SKM-1 treated with dmso at 0.1 percent for 144 hours (cell line): ENCODE results near the gene UNC50.

ENCODE experiments used
- DNase-seq: peaks from one replicate; lab custom pipeline; 2025; ENCODE audit not compliant: unreplicated experiment; lab: John Stamatoyannopoulos, UW

The UNC50 gene, protein sequence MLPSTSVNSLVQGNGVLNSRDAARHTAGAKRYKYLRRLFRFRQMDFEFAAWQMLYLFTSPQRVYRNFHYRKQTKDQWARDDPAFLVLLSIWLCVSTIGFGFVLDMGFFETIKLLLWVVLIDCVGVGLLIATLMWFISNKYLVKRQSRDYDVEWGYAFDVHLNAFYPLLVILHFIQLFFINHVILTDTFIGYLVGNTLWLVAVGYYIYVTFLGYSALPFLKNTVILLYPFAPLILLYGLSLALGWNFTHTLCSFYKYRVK

DNA sequence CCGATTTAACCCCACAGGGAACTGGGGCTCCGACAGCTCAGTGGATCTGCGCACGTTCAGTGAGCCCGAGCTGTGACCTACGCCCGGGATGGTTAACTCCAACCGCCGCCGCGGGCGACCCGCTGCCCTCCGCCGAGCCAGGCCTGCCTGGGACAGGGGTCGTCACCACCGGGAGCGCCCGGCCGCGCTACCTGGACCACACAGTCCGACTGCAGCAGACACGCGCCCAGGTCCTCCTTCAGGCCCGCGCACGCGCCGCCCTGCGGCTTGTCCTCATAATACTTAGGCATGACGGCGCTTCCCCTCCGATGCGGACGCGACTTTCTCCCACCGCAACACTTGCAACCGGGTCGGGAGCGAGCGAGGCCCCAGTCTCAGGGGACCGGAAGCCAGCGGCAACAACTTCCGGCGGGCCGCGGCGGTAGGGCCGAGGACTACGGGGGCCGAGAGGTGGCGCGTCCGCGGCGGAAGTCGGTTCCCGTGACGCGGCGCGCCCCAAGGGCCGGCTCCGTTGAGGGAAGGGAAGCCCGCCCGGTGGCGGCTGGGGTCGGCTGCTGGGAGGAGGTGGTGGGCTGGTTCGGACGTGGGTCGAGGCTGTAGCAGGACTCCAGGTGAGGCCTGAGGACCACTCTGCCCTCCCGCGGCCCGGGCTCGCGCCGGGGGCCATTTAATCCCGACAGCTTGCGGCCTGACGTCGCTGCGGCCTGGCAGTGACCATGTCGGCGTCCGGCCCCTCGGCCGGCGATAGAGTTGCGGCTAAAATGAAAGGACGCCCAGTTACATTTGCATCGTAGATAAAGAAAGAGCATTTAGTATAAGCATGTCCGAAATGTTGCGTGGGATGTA is at the start of gene UNC50, which contains the start of gene COA5:
Gene UNC50, plus strand, starts transcription at position 474 of the 846 bp plus-strand sequence. CDS start 1,171 bp downstream, outside the sequence.
Gene COA5, minus strand, starts transcription at position 397 of the 846 bp plus-strand sequence. Its CDS starts 107 bp downstream, at position 290.
- DNase-seq = peak; percentile 90

DNA sequence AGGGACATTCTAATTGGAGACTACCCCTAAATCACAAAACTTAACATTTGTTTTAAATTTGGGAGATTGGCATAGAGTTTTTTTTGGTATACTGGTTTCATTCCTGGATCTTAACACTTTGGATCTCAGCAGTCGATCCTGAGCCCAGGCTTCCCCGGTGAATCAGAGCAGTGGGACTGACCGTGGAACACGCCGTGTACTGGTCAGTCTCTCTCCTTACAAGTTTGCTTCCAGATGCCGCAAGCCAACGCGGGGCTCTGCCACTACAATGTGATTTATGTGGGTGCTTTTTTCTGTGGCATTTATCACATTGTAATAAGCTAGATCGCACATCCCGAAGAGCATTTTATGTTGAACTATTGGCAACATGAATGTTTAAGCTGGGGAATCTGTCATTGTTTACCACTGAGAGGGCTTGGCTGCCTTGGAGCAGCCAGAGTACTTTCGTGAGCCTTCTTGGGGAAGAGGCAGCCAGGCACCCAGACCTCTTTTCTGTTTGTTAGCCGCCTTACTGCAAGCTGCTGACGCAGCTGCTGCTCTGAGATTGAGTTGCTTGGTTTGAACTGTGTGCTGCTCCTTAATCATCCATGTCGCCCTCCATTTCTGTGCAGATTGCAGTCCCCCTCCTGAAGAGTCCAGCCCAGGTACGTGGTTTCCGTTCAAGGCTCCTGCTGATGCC is 49.4 kb upstream of the UNC50 start:
- no peak for DNase-seq

DNA sequence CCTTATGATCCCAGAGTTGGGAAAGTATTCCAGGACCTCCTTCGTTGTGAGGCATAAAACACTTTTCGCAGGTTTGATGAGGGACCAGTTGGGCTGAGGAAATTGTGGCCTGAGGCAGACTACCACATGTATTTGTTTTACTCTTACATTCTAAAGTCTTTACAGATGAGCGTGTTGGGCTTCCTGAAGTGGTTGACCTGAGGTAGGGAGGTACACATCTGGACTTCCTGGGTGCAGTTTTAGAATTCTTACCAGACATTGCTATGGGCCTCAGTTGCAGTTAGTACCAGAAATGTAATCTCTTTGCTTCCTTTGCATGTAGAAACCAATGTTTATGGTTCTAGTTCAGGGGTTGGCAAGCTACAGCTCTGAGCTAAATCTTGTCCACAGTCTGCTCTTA is 48.8 kb upstream of the UNC50 start:
- DNase-seq = no peak

DNA sequence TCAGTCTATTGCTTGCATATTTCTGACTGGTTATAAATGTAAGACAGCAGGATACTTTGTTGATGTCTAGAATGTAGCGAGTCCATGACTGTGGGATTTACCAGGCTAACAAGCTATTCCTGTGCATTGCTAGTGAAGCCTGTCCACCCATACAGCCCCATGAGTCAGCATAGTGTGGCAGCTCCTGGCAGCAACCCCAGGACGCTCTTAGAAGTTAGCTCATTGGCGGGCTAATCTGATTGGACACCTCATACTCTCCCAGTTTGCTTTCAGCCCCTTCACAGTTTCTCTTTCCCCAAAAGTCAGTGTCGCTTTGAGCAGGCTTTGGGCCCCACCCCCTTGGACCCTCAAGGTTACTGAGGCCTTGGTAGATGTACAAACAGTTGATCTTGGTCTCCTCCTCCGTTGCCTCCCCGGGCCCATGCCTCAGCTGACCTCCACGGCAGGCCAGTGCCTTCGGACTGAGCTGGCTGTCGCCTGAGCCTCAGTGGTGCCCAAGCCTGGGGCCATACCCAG is 48.1 kb upstream of the UNC50 start:
- no peak for DNase-seq

DNA sequence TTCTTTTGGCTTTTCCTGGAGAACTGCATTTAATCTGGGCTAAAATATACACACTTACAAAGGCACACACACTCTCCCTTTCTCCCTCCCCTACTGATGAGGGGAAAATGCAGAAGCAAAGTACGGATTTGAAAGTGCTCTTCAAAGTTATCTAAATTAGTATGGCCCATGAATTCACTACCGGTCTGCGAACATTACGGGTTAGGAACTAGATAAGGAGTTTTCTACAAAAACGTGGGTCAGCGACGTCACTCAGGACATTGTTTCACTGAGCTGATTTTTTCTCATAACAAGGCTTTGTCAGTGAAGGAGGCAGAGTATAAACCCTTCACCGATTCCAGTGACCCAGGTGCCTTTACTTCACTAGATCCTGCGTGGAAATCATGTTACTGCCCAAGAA is 47.4 kb upstream of the UNC50 start:
- DNase-seq = no peak

DNA sequence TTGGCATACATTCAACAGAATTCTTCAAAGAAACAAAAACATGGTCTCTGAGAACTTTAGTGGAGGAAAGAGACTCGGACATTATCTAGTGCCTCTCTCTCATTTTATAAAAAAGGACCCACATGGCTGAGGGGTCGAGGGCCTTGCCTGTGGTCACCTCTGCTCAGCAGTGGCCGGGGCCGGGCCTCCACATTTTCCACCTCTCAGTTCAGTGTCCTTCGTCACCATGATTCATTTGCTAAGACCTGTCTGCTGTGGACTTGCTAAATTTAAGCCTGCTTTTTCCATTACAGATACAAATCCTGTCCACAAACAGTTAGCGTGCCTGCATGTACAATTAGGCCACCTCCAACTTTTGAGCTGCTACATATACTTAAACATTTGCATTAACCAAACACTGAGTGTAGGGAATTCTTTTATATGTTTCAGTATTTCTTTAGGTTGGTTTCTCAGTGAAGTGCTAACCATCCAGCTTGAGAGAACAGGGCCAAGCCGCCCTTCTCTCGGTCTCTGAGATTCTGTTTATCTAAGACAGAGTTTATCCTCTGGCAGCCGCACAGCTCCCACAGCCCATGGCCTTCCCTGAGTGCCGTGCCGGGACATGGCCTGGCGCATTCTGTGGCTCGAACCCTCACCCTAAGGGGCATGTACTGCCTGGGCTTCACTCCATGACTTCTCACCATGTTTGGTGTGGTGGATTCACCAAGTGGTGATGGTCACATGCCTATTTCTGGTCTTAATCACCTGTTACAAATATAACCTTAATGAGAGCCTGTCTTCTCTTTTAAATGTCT is 46.3 kb upstream of the UNC50 start:
- DNase-seq = no peak

DNA sequence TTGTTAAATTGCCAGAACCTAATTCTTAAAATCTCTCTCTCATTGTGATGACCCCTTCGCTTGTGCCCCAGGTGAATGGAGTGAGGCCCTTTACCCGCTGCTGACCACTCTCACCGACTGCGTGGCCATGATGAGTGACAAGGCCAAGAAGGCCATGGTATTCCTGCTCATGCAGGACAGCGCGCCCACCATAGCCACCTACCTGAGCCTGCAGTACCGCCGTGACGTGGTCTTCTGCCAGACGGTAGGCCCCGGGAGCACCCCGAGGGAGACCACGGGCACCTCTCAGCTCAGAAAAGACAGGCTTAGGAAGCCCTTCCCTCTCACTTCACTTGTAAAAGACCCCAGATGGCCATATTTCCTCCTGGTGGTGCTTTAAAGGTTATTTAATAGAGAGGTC is 45.0 kb upstream of the UNC50 start:
- DNase-seq = no peak

DNA sequence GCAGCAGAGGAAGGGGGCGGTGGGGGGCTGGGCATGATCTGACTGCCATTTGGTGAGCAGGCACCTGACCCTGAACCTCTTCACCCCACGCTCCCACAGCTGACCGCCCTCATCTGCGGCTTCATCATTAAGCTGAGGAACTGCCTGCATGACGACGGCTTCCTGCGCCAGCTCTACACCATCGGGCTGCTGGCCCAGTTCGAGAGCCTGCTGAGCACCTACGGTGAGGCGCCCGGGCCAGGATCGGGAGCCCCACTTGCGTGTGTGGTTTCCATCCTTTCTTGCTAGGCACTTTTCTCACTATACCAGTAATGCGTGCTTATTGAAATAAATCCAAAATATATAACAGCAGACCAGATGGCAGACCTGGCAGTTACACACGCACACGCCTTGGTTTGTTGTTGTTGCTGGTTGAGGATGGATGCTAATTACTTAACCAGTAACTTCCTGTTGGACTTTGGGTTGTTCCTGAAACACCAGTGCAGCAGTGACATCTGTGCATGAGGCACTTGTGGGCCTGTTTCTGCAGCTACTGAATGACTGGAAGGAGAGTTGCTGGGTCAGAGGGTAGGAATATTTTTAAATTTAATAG is 43.8 kb upstream of the UNC50 start:
- DNase-seq = no peak

DNA sequence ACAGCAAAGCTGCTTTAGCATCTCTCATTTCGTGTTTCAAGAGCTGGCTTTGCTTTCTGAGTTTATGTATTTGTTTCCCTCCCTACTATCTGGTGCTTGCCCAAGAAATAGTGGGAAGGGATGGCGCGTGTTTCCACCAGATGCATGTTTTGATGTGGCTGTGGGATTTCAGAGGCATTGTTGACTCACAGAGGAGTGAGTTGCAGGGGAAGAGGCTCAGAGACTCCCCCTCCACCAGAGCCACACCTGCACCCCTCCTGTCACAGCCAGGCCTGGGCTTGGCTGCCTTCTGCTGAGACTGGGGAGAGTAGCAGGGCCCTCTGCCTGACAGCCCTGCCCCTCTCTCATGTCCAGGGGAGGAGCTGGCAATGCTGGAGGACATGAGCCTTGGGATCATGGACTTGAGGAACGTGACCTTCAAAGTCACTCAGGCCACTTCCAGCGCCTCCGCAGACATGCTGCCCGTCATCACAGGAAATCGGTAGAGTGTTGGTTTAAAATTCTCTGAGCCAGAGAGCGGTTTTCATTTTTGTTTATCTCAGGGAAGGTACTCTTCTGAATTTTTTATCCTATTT is 43.0 kb upstream of the UNC50 start:
- no peak for DNase-seq

DNA sequence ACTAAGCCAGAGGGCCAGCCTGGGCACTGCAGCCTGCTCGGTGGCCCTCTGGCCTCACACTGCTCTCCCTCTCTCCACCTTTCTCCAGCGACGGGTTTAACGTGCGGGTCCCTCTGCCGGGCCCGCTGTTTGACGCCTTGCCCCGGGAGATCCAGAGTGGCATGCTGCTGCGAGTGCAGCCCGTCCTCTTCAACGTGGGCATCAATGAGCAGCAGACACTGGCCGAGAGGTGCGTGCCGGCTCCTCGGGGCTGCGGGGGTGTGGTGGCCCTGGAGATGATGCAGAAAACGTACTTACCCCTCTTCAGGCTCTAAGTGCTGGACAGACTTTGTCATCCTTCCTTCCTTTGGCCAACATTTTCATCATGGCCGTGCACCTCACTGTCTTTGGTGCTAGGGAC is 42.4 kb upstream of the UNC50 start:
- DNase-seq = no peak

DNA sequence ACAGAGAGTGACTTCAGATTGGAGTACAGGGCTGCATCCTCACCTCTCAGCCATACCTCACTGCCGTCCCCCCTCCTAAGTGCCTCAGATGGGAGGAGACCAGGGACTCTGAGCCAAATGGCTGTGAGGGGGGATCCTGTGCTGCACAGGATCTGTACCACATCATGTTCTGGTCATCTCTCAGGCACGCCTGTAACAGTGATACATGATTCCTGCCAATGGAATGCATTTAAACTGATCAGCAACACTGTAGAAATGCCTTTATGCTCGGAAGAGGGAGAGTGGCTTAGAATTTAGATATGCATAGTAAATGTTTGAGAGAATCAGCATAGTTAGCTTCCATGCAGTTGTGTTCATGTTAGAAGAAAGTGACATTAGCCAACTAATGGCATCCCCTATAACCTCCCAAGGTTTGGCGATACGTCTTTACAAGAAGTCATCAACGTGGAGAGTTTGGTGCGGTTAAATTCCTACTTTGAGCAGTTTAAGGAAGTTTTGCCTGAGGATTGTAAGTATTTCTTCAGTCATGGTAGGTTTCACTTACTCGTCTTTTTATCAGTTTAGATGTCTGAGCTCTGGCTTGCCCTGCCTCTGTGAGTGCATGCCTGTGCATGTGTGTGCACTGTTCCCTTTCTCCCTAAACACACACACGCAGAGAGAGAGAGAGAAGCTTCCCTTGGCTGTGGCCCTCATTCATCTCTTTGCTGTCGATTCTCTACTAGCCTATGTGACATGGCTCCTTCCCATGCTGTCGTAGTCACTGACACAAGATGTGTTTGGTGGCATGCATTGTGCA is 40.0 kb upstream of the UNC50 start:
- no peak for DNase-seq

DNA sequence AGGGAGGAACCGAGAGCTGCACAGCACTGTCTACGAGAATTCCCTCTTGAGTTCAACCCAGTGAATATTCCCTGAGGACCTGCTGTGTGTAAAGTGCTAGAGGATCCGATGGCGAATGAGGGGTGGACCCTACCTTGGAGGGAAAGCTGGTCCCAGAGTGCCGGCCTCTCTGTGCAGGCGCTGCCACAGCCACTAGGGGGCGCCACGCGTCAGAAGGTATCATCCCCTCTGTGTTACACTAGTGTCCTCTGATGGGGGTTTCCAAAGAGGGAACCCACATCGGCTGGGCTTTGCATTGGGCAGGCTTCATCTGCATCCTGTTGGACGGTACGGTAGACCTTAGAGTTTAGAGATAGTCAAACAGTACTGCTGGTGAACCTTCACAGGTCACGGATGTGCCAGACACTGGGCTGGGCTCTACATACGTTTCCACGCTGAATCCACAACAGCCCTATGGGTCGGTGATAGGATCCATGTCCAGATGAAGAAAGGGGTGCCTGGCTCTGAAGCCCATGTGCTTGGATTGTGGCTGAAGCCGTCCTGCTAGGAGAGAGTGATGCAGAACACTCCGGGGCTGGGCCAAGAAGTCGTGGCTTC is 39.1 kb upstream of the UNC50 start:
- peak; percentile 7 for DNase-seq

DNA sequence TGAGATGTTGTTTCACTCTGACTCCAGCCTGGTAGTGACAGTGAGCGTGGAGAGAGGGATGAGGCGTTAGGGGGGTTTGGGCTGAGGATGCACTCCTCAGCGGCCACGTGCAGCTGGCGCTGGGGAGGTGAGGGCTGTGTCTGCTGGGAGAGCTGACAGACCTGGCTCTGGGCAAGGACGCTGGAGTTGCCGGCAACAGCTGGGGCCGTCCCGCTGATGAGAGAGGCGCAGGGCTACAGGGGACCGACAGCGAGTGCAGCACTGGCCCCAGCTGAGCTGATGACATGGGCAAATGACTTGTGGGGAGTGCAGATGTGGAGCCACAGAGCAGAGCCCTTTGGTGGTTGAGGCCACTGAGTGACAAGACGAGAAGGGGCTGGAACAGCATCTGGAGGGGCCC is 38.5 kb upstream of the UNC50 start:
- no peak for DNase-seq

DNA sequence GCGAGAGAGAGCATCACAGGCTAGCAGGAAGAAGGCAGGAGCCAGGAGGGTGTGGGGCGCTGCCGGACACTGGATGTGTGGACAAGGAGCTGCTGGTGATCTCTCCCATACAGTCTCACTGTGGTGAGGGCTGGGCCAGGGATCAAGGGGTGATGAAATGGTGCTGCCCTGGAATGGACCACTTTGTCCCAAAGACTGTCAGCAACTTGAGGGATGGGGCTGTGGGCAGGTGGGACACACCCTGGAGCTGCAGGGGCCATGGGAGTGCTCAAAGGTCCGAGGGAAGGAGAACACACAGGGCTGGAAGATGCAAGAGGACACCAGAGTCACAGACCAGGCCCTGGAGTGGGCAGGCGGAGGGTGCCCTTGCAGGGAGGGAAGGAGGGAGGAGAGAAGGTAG is 38.0 kb upstream of the UNC50 start:
- no peak for DNase-seq

DNA sequence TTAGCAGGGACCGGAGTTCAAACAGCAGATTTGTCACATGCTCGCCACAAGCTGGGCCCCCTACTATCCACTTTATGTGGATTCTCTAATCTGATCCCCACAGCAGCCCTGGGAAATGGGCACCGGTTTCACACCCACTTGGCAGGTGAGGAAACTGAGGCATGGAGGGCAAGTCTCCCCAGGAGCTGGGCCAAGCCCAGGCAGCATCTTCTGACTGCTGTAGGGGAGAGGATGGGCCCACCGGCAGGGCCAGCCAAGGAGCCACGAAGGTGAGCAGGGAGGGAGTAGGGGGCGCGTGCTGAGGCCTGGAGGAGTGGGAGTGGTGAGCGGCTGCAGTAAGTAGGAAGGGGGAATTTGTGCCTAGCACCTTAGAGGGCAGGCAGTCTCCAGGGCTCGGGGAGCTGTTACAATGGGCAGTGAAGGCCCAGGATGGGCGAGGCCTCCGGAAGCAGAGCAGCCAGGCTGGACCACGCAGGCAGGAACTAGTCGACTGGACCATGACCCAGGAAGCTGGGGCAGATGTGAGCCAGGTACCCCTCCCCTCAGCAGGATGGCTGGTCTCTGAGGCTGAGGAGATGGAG is 37.2 kb upstream of the UNC50 start:
- DNase-seq = no peak

DNA sequence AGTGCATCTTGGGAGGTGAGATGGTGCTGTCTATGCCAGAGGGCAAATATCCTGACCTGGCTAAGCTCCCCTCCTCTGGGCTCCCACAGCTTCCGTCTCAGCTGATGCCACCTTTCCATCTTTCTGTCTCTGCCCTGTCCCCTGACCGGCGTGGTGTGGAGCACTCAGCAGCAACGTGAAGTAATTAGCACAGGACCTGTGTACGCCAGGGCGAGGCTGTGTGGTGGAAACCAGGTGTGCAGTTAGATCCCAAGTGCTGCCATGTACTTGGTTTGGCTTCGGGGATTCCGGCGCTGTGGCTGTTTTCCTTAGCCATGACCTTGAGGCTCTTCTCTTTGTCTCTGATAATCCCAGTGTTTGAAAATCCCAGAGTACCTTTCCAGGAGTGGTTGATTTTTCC is 36.6 kb upstream of the UNC50 start:
- DNase-seq = no peak

DNA sequence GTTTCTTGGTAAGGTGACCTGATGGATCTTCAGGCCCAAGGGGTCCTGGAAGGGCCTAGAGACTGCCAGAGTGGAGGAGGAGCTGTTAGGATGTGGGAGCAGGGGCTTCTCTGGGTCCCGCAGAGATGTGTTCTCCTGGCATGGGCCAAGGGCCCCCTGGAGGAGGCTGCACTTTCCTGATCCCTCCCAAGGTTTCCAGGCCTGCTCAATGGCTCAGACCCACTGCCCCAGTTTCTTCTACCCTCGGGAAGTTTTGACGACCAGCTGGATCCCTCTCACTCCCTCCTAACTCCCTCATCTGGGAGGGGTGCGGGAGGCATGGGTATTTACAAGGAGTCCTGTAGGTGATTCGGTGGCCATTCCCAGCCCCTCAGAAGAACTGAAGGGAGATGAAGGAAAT is 36.2 kb upstream of the UNC50 start:
- DNase-seq = no peak

DNA sequence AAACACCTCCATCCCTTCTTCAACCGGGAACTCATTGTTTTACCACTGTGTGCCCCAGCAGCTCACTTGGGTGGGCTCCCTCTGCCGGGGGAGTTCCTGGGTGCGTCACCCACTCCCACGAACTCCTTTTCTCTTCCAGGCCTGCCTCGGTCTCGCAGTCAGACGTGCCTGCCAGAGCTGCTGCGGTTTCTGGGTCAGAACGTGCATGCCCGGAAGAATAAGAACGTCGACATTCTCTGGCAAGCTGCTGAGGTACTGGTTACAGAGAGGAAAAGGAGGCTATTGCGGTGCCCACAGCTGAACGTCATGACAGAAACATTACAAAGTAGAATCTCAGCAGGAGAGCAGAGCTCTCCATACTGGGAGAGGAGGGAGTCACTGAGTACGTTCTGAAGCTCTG is 35.7 kb upstream of the UNC50 start:
- no peak for DNase-seq

DNA sequence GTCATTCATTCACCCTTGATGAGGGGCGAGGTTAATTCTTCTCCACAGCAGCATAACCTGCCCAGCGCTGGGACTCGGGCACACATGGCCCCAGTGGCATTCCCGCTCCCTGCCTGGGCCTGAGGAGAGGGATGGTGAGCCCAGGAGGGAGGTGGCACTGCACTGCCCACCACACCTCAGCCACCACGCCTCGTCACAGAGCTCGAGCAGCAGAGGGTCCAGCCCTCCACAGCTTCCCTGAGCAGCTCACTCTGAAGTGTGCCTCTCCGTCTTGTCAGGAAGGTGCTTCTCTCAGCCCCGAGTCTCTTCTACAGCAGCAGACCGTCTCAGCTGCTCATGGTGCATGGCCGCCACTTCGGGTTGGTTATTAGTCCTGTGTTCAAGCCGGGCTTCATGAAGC is 35.0 kb upstream of the UNC50 start:
- no peak for DNase-seq
